ENCODE results near the gene SPAG16.
"Not testable (repeated sequence)": the region's sequence is repeated elsewhere in the genome, so short reads cannot be mapped to it uniquely, and the experiment has no call there.

The SPAG16 gene

DNA sequence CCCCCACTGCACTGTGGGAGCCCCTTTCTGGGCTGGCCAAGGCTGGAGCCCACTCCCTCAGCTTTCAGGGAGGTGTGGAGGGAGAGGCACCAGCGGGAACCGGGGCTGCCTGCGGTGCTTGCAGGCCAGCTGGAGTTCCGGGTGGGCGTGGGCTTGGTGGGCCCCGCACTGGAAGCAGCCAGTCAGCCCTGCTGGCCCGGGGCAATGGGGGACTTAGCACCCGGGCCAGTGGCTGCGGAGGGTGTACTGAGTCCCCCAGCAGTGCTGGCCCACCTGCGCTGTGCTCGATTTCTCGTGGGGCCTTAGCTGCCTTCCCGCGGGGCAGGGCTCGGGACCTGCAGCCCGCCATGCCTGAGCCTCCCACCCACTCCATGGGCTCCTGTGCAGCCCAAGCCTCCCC, 434.1 kb downstream of the SPAG16 start:
- DNase-seq: not testable (repeated sequence)

DNA sequence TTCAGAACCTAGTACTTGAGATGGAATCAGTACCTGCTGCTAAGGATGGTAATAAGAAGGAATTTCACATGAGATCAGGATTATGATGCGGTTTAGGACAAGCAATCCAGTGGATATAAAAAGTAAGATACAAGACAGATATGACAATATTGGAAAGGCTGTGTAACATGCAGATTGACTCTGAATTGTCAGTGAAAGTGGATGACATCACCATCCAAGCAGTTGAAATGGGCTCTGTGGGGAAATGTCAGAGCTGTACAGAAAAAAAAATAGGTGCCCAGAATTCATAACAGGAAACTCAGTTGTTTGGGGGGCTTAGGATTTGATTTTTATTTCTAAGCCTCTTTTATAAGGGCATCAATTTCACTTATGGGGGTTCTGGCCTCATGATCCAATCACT, 438.3 kb downstream of the SPAG16 start:
- no peak for DNase-seq

DNA sequence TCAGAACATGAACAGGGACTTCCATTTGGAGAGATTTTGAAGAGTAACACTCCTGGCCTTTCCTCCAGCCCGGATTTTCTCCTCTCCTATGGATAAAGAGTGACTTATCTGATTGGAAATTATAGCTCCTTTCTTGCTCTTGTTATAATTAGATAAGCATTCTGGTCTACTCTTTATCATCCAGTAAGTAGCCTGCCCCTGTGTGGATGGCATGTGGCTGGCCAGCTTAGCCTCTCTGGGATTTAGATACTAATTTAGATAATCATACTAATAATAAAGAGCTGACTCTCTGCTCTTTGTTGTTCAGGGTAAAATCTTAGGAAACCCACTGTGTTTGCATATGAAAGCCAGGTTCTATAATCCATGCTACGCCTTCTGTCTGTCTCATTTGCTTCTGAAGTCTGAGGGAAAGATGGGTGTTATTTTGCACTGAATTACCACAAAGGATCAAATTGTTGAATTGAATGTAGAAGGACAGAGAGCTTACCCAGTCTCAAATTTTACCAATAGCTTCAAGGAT, 438.8 kb downstream of the SPAG16 start:
- DNase-seq: no peak

GRCh38 chr2:213723707-213724106, 439.4 kb downstream of the SPAG16 start:
- DNase-seq: no peak

DNA sequence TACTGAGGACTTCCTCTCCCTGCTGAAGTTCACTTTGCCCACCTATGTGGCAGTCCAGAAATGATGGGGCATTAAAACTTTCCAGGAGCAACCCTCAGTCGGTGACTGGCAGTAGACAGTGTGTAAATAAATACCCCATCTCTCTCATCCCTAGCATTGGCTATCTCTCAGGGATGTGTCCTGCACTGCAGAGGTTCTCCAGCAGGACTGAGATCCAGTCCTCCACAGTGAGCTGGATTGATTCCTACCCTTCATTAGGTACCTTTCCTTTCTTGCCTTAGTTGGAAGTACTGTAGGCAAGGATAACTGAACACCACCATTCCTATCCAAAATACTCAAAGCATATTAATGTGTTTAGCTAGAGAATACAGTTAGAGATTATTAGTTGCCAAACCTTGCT, 441.8 kb downstream of the SPAG16 start:
- no peak for DNase-seq

DNA sequence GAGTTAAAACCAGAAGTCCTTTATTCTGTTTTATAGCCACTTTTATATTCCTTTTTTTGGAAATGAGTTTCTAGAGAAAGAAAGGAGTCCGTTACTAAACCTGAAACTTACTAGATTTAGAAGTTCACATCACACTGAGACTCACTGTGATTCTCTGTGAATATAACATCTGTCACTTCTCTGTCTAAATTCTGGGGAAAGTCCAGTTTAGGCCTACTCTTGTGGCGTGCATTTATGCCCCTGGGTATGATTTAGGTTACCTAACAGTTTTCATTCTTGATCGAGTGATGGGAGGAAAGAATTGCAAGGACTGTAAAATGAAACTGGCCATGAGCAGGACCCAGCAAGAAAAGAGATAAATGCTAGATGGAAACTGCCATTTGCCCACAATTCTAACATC, 449.6 kb downstream of the SPAG16 start:
- DNase-seq: no peak

DNA sequence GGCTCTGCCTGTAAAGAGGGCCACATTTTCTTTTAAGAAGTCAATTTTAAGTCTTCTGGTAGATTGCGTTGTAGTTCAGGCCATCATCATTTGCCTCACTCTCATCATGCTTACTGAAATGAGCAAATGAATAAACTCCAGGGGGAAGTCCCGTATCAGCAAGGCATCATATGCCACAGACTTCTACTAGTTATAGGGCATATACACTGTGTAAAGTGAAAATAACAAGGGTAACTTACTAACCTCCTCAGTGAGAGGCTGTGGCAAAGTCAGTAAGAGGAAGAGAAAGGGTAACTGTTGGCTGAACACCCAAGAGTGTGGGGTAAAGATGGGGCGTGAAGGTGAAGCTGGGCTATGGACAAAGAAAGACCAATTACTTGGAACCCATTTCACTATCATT, 456.2 kb downstream of the SPAG16 start:
- no peak for DNase-seq

GRCh38 chr2:213751446-213751845, 467.2 kb downstream of the SPAG16 start:
- DNase-seq: no peak

DNA sequence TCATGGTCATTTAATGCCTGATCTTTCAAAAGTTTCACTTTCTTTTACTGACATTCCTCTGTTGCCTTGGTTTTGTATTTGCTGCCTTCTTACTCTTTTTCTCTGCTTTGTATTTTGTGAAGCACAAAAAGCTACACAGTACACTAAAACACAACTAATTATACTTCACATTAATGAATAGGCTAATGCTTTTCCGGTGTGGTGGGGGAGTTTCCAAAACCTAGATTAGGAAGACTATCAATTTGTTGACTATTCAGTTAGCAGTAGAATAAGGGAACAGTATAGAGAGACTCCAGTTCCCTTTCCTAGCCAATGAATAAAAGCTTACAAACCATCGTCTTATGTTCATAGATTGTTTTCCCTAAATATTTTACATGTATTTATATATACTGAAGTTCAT, 468.3 kb downstream of the SPAG16 start:
- no peak for DNase-seq

- DNase-seq: no peak
Observed at GRCh38 chr2:213757525-213757924, 473.3 kb downstream of the SPAG16 start.

- DNase-seq: no peak
Observed at GRCh38 chr2:213763354-213763753, 479.1 kb downstream of the SPAG16 start.

GRCh38 chr2:213763963-213764362, 479.7 kb downstream of the SPAG16 start:
- no peak for DNase-seq

DNA sequence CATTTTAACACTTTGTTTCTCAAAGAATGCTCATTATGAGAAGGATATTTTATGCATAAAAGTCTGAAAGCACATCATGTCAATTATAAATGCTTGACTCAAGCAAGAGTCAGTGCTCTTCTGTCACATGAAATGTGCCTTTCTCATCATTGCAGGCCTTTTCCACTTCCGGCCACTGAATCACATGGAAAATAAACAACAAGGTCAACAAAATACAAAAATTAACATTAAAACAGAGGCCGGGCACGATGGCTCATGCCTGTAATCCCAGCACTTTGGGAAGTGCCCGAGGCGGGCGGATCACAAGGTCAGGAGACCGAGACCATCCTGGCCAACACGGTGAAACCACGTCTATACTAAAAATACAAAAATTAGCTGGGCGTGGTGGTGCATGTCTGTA, 480.6 kb downstream of the SPAG16 start:
- no peak for DNase-seq

DNA sequence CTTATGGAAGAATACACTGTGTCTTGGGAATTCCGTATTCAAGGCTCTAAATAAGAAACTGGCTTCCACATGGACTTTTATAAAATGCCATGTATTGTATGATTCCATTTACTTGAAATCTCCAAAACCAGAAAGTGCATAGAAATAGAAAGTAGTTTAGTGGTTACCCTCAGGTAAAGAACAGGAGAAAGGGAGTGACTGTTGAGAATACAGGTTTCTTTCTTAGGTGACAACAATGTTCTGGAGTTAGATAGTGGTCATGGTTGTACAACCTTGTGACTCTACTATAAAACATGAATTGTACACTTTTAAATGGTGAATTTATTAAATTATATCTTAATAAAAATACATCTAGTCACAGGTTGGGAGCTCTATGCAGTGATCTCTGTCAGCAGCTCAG, 481.8 kb downstream of the SPAG16 start:
- DNase-seq: no peak

GRCh38 chr2:213766465-213766901, 482.2 kb downstream of the SPAG16 start:
- DNase-seq: peak; percentile 24

- DNase-seq: no peak
Observed at GRCh38 chr2:213787869-213788268, 503.6 kb downstream of the SPAG16 start.

GRCh38 chr2:213789940-213790339, 505.7 kb downstream of the SPAG16 start:
- no peak for DNase-seq

- no peak for DNase-seq
Observed at GRCh38 chr2:213792045-213792444, 507.8 kb downstream of the SPAG16 start.

- DNase-seq: peak; percentile 35
Observed at GRCh38 chr2:213806125-213806726, 522.0 kb downstream of the SPAG16 start.

GRCh38 chr2:213816583-213816982, 532.3 kb downstream of the SPAG16 start:
- DNase-seq: no peak

GRCh38 chr2:213818436-213818835, 534.2 kb downstream of the SPAG16 start:
- DNase-seq: no peak

DNA sequence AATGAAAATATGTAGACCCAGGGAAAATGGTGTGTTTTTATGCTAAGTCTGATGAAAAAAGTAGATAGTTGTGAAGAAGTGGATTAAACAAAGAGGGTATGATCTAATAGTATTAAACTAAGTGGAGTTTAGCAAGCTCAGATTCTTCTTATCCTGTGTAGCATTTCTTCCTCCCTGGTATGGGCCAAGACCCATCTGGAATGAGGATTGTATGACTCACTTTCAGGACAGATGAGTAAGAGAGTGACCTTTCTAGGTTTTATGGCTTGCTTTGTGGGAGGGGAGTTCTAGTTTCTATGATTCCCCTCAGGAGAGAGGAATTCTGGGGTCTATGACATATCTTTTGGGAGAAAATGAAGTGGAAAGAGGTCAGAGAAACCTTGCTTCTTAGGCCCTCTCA, 550.1 kb downstream of the SPAG16 start:
- no peak for DNase-seq

DNA sequence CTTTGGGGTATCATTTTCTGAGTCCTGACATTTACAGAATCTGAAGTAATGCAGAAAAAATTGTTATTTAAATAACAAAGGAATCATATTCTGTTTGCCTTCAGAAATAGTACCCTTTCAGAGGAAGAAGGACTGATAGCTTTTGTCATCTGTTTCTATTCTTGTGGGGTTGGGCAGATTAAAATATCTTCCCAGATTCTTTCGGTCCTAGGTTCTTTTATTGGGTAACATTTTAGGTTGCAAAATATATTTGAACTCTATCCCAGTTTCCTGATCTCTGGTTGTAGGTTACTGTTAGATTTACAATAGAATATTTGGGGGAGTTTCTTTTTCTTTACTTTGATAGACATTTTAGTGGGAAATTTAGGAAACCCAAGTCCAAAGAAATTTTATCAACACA, 550.5 kb downstream of the SPAG16 start:
- no peak for DNase-seq

DNA sequence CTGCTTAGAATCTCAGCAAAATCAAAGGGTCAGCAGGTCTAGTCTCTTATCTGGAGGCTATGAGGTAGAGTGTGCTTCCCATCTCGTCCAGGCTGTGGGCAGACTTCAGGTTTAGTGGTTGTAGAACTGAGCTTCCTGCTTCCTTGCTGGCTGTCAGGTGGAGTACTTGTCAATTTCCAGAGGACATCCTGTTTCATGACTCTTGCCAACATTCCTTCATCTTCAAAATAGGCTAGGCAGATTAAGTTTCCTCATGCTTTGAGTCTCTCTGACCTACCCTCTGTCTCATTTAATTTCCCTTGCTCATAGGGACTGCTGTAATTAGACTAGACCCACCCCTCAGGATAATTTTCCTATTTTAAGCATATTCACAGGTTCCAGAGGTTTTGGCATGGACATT, 562.6 kb downstream of the SPAG16 start:
- no peak for DNase-seq

DNA sequence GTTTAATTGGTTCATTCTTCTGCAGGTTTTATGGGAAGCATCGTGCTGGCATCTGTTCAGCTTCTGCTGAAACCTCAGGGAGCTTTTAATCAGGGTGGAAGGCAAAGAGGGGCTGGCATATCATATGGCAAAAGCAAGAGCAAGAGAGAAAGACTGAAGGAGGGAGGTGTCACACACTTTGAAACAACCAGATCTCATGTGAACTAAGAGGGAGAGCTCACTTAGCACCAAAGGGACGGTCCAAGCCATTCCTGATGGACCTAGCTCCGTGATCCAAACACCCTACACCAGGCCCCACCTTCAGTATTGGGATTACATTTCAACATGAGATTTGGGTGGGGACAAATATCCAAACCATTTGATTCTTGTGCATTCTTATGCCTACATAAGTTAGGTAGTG, 563.1 kb downstream of the SPAG16 start:
- DNase-seq: no peak
